Caco-2 (cell line): ENCODE data around the gene SORL1-AS1.

Experiments used
- BruUV-seq: library from RNA; stranded (reverse); fragments of 400-500 nt; replicated peaks from 2 replicates; lab custom pipeline; 2021; lab: Mats Ljungman, UMichigan
- CTCF ChIA-PET: fragments of 300-600 bp; sonication (Branson Sonifier 250); formaldehyde crosslinking; loops from one replicate; lab custom pipeline; 2022; ENCODE audit warnings: antibody characterized with exemption; lab: Charles Lee
- POLR2A ChIA-PET: fragments of 300-600 bp; sonication (Branson Sonifier 250); formaldehyde crosslinking; loops from one replicate; lab custom pipeline; 2022; ENCODE audit warnings: antibody characterized with exemption; lab: Charles Lee
- DNase-seq, 2 experiments: peaks; one replicate each; pipeline versions ENCODE4 v3.0.0 to v3.0.0-alpha.2; 2020 to 2022
- H3K27me3 ChIP-seq: replicated peaks from 2 replicates; pipeline ENCODE4 v1.6.0; 2011; ENCODE audit warnings: low read length; ENCODE audit not compliant: control insufficient read depth, insufficient read depth
- H3K36me3 ChIP-seq: 2 replicates; pipeline ENCODE4 v1.5.1; 2011; ENCODE audit warnings: low read length; ENCODE audit not compliant: control insufficient read depth, insufficient read depth
- H3K4me1 ChIP-seq: fragments of 250-450 bp; sonication (Bioruptor Pico); 2 replicates; pipeline ENCODE4 v1.5.1; 2020; ENCODE audit warnings: mild to moderate bottlenecking
- H3K4me3 ChIP-seq: 2 replicates; pipeline ENCODE4 v1.5.1; 2011; ENCODE audit warnings: low read depth, mild to moderate bottlenecking, control low read depth, low read length
- H3K9me3 ChIP-seq: fragments of 250-450 bp; sonication (Bioruptor Pico); 2 replicates; pipeline ENCODE4 v1.5.1; 2020; ENCODE audit warnings: mild to moderate bottlenecking, moderate library complexity
- H3K27ac Mint-ChIP-seq: one replicate; pipeline ENCODE4 v1.8.0; 2022; ENCODE audit warnings: mixed read lengths; ENCODE audit not compliant: unreplicated experiment
- H3K27me3 Mint-ChIP-seq: one replicate; pipeline ENCODE4 v1.8.0; 2022; ENCODE audit warnings: mixed read lengths; ENCODE audit not compliant: insufficient read depth, unreplicated experiment
- H3K36me3 Mint-ChIP-seq: one replicate; pipeline ENCODE4 v1.8.0; 2022; ENCODE audit warnings: mild to moderate bottlenecking, mixed read lengths; ENCODE audit not compliant: insufficient read depth, unreplicated experiment
- H3K4me1 Mint-ChIP-seq: one replicate; pipeline ENCODE4 v1.8.0; 2022; ENCODE audit warnings: low read depth, mixed read lengths; ENCODE audit not compliant: unreplicated experiment
- H3K4me3 Mint-ChIP-seq: one replicate; pipeline ENCODE4 v1.8.0; 2022; ENCODE audit warnings: mild to moderate bottlenecking, moderate library complexity, mixed read lengths; ENCODE audit not compliant: unreplicated experiment
- H3K9me3 Mint-ChIP-seq: one replicate; pipeline ENCODE4 v1.8.0; 2022; ENCODE audit warnings: mixed read lengths; ENCODE audit not compliant: unreplicated experiment
- intact Hi-C: fragments of 100-400 bp; cut with micrococcal nuclease; formaldehyde crosslinking; loops from one replicate; pipeline ENCODE4 v1.10.0; 2022; ENCODE audit not compliant: unreplicated experiment
- TF ChIP-seq, protein P1 (sequence below), 2 experiments: fragments of 200-600 bp in 1 of 2; IDR thresholded peaks; 1 replicate in 1 of 2; 2 replicates in 1 of 2; pipeline versions ENCODE4 v1.5.1 to v1.8.0; 2011 to 2022; ENCODE audit warnings: antibody characterized with exemption in 1 of 2, control low read depth in 1 of 2, inconsistent platforms in 1 of 2, low read depth in 1 of 2, low read length in 1 of 2, mild to moderate bottlenecking in 1 of 2, moderate library complexity in 1 of 2; ENCODE audit not compliant: insufficient read depth in 1 of 2, severe bottlenecking in 1 of 2, unreplicated experiment in 1 of 2

SORL1-AS1 gene

GRCh38 chr11:121479698-121480238 is 27.0 kb upstream of the SORL1-AS1 start:
- H3K27me3 ChIP-seq = no peaks in the 10 kb centered on the region
- TF ChIP-seq, protein P1, sequence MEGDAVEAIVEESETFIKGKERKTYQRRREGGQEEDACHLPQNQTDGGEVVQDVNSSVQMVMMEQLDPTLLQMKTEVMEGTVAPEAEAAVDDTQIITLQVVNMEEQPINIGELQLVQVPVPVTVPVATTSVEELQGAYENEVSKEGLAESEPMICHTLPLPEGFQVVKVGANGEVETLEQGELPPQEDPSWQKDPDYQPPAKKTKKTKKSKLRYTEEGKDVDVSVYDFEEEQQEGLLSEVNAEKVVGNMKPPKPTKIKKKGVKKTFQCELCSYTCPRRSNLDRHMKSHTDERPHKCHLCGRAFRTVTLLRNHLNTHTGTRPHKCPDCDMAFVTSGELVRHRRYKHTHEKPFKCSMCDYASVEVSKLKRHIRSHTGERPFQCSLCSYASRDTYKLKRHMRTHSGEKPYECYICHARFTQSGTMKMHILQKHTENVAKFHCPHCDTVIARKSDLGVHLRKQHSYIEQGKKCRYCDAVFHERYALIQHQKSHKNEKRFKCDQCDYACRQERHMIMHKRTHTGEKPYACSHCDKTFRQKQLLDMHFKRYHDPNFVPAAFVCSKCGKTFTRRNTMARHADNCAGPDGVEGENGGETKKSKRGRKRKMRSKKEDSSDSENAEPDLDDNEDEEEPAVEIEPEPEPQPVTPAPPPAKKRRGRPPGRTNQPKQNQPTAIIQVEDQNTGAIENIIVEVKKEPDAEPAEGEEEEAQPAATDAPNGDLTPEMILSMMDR (IDR thresholded peaks at IDR 0.05; ENCODE audit: insufficient read depth in 1 of 2, low read depth in 1 of 2, low read length in 1 of 2, severe bottlenecking in 1 of 2, unreplicated experiment in 1 of 2) = no peak
- POLR2A ChIA-PET = no interaction called here
- no peak overlapping the region for H3K27ac Mint-ChIP-seq
- no peak overlapping the region for H3K4me3 Mint-ChIP-seq
- CTCF ChIA-PET = no interaction called here
- peaks cover 13% of the 10 kb centered on the region for H3K4me1 ChIP-seq
- H3K9me3 ChIP-seq = no peaks in the 10 kb centered on the region
- no peaks in the 10 kb centered on the region for H3K9me3 Mint-ChIP-seq
- H3K27me3 Mint-ChIP-seq = no peaks in the 10 kb centered on the region
- intact Hi-C loops = no loop called here
- no peak overlapping the region for H3K4me3 ChIP-seq
- no TSS peak for BruUV-seq
- H3K4me1 Mint-ChIP-seq = peaks cover 9% of the 10 kb centered on the region
- peaks cover 5% of the 10 kb centered on the region for H3K36me3 Mint-ChIP-seq
- H3K36me3 ChIP-seq = no peaks in the 10 kb centered on the region
- DNase-seq = no peak

- peaks cover 9% of the 10 kb centered on the region for H3K4me1 Mint-ChIP-seq
- no peak for DNase-seq
- H3K27me3 Mint-ChIP-seq = no peaks in the 10 kb centered on the region
- no peak overlapping the region for H3K4me3 Mint-ChIP-seq
- peaks cover 5% of the 10 kb centered on the region for H3K36me3 Mint-ChIP-seq
- Histone ChIP-seq H3K4me1 (peaks cover 13% of the 10 kb centered on the region), H3K9me3 (no peaks in the 10 kb centered on the region), H3K27me3 (no peaks in the 10 kb centered on the region), H3K36me3 (no peaks in the 10 kb centered on the region), H3K4me3 (no peak overlapping the region)
- H3K9me3 Mint-ChIP-seq = no peaks in the 10 kb centered on the region
- no peak overlapping the region for H3K27ac Mint-ChIP-seq
- POLR2A ChIA-PET = no interaction called here
- CTCF ChIA-PET = no interaction called here
- TF ChIP-seq, protein P1 (IDR thresholded peaks at IDR 0.05; ENCODE audit: insufficient read depth in 1 of 2, low read depth in 1 of 2, low read length in 1 of 2, severe bottlenecking in 1 of 2, unreplicated experiment in 1 of 2) = no peak
- intact Hi-C loops = loop anchor here (1.0 kb wide), 1 partner anchor 27 kb away; the partner anchor contains the start of genes SORL1 and SORL1-AS1
- BruUV-seq = no TSS peak
Observed at GRCh38 chr11:121478895-121479697, 26.3 kb upstream of the SORL1-AS1 start.

DNA sequence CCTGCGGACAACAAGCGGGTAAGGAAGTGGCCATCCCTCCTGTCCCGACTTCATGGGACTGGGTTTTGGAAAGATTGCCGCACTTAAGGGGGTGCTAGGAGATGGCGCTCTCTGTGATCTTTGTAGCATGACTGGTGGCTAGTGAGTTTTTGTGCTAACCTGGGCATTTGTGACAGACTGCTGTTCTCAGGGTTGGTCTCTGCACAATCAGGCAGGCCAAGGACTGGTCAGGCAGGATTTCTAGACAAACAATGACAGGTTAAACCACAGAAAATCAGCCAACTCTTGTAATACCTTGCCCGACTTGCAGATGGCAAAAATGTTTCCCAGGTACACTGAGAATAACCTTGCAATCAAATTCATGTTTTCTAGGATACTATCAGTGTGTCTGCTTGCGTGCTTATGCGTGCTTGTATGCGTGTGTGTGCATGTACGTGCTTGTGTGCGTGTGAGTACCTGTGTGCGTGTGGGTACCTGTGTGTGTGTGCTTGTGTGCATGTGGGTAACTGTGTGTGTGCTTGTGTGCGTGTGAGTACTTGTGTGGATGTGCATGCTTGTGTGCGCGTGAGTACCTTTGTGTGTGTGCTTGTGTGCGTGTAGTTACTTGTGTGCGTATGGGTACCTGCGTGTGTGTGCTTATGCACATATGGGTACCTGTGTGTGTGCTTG is 25.6 kb upstream of the SORL1-AS1 start:
- no peaks in the 10 kb centered on the region for H3K9me3 ChIP-seq
- H3K4me3 ChIP-seq = no peak overlapping the region
- H3K4me3 Mint-ChIP-seq = no peak overlapping the region
- intact Hi-C loops = loop anchor here (1.0 kb wide), 1 partner anchor 26 kb away; the partner anchor contains the start of genes SORL1 and SORL1-AS1
- H3K27me3 Mint-ChIP-seq = no peaks in the 10 kb centered on the region
- H3K36me3 ChIP-seq = no peaks in the 10 kb centered on the region
- peaks cover 13% of the 10 kb centered on the region for H3K4me1 ChIP-seq
- H3K27me3 ChIP-seq = no peaks in the 10 kb centered on the region
- POLR2A ChIA-PET = no interaction called here
- peaks cover 5% of the 10 kb centered on the region for H3K36me3 Mint-ChIP-seq
- BruUV-seq = no TSS peak
- peaks cover 9% of the 10 kb centered on the region for H3K4me1 Mint-ChIP-seq
- H3K27ac Mint-ChIP-seq = no peak overlapping the region
- CTCF ChIA-PET = no interaction called here
- peak in 1 of 2 experiments; percentile 62 for DNase-seq
- no peaks in the 10 kb centered on the region for H3K9me3 Mint-ChIP-seq
- TF ChIP-seq, protein P1 (IDR thresholded peaks at IDR 0.05; ENCODE audit: insufficient read depth in 1 of 2, low read depth in 1 of 2, low read length in 1 of 2, severe bottlenecking in 1 of 2, unreplicated experiment in 1 of 2) = no peak
